ENCODE measurements around the gene ADGRA3.

The ADGRA3 gene

DNA sequence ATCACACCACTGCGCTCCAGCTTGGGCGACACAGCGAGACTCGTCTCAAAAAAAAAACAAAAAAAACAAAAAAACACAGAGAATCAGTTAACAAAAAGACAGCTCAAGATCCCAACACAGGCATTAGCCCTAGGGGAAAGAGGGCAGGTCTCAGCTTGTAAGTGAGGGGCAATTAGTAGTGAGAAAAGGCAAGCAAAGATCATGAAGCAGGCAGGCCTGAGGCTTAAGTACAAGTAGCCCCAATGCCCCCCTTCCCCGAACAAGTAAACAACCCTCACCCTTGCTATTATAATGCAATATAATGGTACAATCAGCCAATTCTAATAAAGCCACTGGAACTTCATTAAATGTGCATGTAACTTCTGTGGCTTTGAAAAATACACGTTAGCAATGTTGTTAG, 17.0 kb downstream of the ADGRA3 start:
- ChIA-PET CTCF (interaction anchor here (0.7 kb wide), 1 partner anchor 21 kb away, joined by 5 read pairs; no protein-coding TSS in a partner anchor), POLR2A (ENCODE audit: low non-redundant PET) (no interaction called here)
- TF ChIP-seq, protein P1, sequence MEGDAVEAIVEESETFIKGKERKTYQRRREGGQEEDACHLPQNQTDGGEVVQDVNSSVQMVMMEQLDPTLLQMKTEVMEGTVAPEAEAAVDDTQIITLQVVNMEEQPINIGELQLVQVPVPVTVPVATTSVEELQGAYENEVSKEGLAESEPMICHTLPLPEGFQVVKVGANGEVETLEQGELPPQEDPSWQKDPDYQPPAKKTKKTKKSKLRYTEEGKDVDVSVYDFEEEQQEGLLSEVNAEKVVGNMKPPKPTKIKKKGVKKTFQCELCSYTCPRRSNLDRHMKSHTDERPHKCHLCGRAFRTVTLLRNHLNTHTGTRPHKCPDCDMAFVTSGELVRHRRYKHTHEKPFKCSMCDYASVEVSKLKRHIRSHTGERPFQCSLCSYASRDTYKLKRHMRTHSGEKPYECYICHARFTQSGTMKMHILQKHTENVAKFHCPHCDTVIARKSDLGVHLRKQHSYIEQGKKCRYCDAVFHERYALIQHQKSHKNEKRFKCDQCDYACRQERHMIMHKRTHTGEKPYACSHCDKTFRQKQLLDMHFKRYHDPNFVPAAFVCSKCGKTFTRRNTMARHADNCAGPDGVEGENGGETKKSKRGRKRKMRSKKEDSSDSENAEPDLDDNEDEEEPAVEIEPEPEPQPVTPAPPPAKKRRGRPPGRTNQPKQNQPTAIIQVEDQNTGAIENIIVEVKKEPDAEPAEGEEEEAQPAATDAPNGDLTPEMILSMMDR (conservative IDR thresholded peaks at IDR 0.05; ENCODE audit: low read depth): no peak
- H3K27ac ChIP-seq: peak overlapping the region; percentile 54
- DNase-seq (ENCODE audit: low spot score): no peak

DNA sequence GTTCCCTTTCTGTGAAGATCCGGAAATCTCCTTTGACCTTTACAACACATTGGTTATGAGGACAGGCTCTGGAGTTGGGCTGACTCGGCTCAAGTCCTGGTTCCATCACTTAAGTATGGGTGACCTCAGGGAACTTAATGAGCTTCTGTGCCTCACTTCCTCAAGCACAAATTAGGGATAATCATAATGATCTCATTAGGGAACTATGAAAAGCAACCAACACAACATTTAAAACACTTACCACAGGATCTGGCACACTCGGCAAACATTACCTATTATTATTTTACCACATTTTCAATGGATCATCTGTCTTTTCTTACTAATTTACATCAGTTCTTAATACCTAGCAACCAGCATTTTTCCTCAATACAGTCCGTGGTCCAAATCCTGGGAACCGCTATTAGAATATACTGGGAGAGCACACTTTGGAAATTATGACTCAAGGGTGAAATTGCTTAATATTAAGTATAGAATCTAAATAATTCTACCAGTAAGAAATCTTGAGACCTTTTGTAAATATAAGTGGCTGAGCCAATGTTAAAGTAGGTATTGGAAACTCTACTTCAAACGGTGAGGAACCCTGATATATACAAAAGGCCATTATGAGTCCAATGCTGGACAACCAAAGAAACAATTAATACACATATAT, 19.6 kb downstream of the ADGRA3 start:
- CTCF ChIA-PET: no interaction called here

DNA sequence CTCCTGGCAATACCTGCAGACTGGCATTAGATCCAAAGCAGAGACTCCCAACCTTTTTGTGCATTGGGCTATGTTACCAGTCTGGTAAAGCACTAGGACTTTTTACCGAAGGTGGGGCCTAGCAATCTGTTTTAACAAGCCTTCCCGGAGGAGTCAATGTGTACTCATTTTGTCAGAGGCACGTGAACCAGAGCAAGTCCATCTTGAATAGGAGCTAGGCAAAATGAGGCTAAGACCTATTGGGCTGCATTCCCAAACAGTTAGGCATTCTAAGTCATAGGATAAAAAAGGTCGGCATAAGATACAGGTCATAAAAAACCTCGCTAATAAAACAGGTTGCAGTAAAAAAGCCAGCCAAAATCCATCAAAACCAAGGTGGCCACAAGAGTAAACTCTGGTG, 22.3 kb downstream of the ADGRA3 start:
- POLR2A ChIA-PET (ENCODE audit: low non-redundant PET): no interaction called here
- TF ChIP-seq, protein P1 (conservative IDR thresholded peaks at IDR 0.05; ENCODE audit: low read depth): no peak
- DNase-seq (ENCODE audit: low spot score): no peak
- H3K27ac ChIP-seq: no peak overlapping the region
- CTCF ChIA-PET: no interaction called here

More for the DNA sequence above, 19.6 kb downstream of the ADGRA3 start:
- no peak for DNase-seq (ENCODE audit: low spot score)
- POLR2A ChIA-PET (ENCODE audit: low non-redundant PET): no interaction called here
- TF ChIP-seq, protein P1 (conservative IDR thresholded peaks at IDR 0.05; ENCODE audit: low read depth): no peak
- H3K27ac ChIP-seq: no peak overlapping the region

DNA sequence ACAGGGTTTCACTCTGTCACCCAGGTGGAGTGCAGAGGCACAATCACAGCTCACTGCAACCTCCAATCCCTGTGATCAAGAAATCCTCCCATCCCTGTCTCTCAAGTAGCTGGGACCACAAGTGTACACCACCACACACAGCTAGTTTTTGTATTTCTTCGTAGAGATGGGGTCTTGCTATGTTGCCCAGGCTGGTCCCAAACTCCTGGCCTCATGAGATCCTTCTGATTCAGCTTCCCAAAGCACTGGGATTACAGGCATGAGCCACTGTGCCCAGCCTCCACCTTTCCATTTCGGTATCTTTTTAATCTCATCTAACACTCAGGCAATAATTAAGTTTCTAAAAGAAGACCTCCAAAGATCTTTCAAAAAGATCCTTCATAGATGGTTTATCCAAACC, 22.9 kb downstream of the ADGRA3 start:
- DNase-seq (ENCODE audit: low spot score): no peak
- ChIA-PET CTCF (no interaction called here), POLR2A (ENCODE audit: low non-redundant PET) (no interaction called here)
- TF ChIP-seq, protein P1 (conservative IDR thresholded peaks at IDR 0.05; ENCODE audit: low read depth): no peak
- no peak overlapping the region for H3K27ac ChIP-seq

DNA sequence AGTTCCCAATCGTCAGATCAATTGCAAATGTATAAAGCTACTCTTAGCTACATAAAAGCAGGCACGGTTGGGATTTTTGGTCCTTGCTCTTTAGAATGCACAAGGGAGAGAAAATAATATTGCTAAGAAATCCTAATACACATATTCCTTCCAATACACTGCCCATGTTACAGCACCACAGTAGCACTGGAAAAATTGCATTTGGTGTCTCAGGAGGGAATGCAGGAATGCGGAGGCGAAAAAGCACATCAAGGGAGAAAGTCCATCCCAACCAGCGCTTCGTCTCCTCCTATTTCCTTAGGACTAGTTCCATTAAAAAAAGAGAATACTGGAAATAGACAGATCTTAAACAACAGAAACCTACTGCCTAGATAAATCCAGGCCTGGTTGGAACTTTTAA, 23.9 kb downstream of the ADGRA3 start:
- no peak for DNase-seq (ENCODE audit: low spot score)
- ChIA-PET CTCF (no interaction called here), POLR2A (ENCODE audit: low non-redundant PET) (interaction anchor here (0.7 kb wide), 1 partner anchor 45 kb away, joined by 3 read pairs; no protein-coding TSS in a partner anchor)
- TF ChIP-seq, protein P1 (conservative IDR thresholded peaks at IDR 0.05; ENCODE audit: low read depth): no peak
- no peak overlapping the region for H3K27ac ChIP-seq

DNA sequence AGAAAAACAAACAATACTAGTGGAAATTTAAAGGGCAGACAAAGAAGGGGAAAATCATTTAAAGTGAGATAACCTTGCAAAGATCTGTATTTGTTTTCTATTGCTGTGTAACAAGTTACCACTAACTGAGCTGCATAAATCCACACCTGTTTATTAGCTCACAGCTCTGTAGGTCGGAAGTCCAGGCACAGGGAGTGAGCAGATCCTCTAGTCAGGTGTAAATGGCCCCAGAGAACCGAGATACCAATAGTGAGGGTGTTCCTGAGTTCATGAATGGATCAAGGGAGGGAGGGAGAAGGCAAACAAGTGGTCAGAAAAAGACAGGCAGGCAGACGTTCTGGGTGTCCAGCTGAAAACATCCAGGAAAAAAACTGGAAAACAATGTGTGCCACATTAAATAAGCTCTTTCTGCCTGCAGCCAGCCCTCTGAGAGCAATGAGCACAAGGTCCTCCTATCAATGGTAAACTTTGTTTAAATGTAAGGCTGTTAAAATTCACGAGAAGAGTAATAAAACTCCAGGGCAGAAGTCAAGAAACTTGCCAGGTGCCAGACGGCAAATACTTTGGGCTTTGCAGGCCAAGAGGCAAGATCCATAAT, 25.0 kb downstream of the ADGRA3 start:
- TF ChIP-seq, protein P1 (conservative IDR thresholded peaks at IDR 0.05; ENCODE audit: low read depth): no peak
- no peak overlapping the region for H3K27ac ChIP-seq
- POLR2A ChIA-PET (ENCODE audit: low non-redundant PET): no interaction called here
- DNase-seq (ENCODE audit: low spot score): no peak
- CTCF ChIA-PET: no interaction called here

All from RWPE1 (cell line).